ENCODE data around the gene KCNAB1.

The KCNAB1 gene

GRCh38 chr3:156511987-156512677, 391.8 kb downstream of the KCNAB1 start:
- DNase-seq, result no peak

- DNase-seq, result no peak
Measured at GRCh38 chr3:156513619-156514018, 393.2 kb downstream of the KCNAB1 start.

GRCh38 chr3:156516284-156516683, 395.9 kb downstream of the KCNAB1 start:
- no peak for DNase-seq

GRCh38 chr3:156516961-156517360, 396.6 kb downstream of the KCNAB1 start:
- DNase-seq, result no peak

GRCh38 chr3:156518726-156519125, 398.3 kb downstream of the KCNAB1 start:
- no peak for DNase-seq

- DNase-seq, result no peak
Measured at GRCh38 chr3:156519758-156520162, 399.4 kb downstream of the KCNAB1 start.

- DNase-seq, result no peak
Measured at GRCh38 chr3:156522673-156523072, 402.3 kb downstream of the KCNAB1 start.

GRCh38 chr3:156525808-156526207, 405.4 kb downstream of the KCNAB1 start:
- DNase-seq, result no peak

- DNase-seq, result no peak
Measured at GRCh38 chr3:156527060-156527459, 406.7 kb downstream of the KCNAB1 start.

GRCh38 chr3:156530980-156531379, 410.6 kb downstream of the KCNAB1 start:
- no peak for DNase-seq

GRCh38 chr3:156532730-156533129, 412.4 kb downstream of the KCNAB1 start:
- DNase-seq, result no peak

GRCh38 chr3:156533205-156533604, 412.8 kb downstream of the KCNAB1 start:
- DNase-seq, result no peak

GRCh38 chr3:156535162-156535627, 414.8 kb downstream of the KCNAB1 start:
- no peak for DNase-seq

GRCh38 chr3:156535798-156536197, 415.4 kb downstream of the KCNAB1 start:
- no peak for DNase-seq

- no peak for DNase-seq
Measured at GRCh38 chr3:156536524-156537316, 416.3 kb downstream of the KCNAB1 start.

GRCh38 chr3:156539051-156539450, 418.7 kb downstream of the KCNAB1 start:
- DNase-seq, result no peak

GRCh38 chr3:156539802-156540201, 419.4 kb downstream of the KCNAB1 start:
- no peak for DNase-seq

GRCh38 chr3:156542101-156543042, 422.0 kb downstream of the KCNAB1 start:
- DNase-seq, result no peak

- DNase-seq, result no peak
Measured at GRCh38 chr3:156543043-156543555, 422.7 kb downstream of the KCNAB1 start.

- DNase-seq, result no peak
Measured at GRCh38 chr3:156547637-156548036, 427.3 kb downstream of the KCNAB1 start.

GRCh38 chr3:156548041-156548687, 427.8 kb downstream of the KCNAB1 start:
- DNase-seq, result no peak

GRCh38 chr3:156548902-156549301, 428.5 kb downstream of the KCNAB1 start:
- DNase-seq, result no peak
